Fibroblast of the aortic adventitia (primary cell): ENCODE data around the gene HMGB1. TPM values are rescaled to one million over a fixed set of nuclear protein-coding genes. Genes with fewer than 3 reads are reported as not detected.
"Not testable (repeated sequence)": the region's sequence is repeated elsewhere in the genome, so short reads cannot be mapped to it uniquely, and the experiment has no call there.

ENCODE experiments used
- DNase-seq: peaks from one replicate; pipeline ENCODE4 v3.0.0-alpha.2; 2010; ENCODE audit warnings: low read depth
- H3K4me3 ChIP-seq: 2 replicates; pipeline ENCODE4 v1.5.1; 2011; ENCODE audit warnings: low read depth, mild to moderate bottlenecking, control low read depth, low read length, moderate library complexity
- total RNA-seq: library from RNA; depleted of rRNA; stranded (reverse); fragments of >200 nt; gene quantifications from 2 replicates; pipeline ENCODE4 v1.2.3, GENCODE V29; 2012; ENCODE audit warnings: low replicate concordance
- TF ChIP-seq, protein P1 (sequence below): IDR thresholded peaks from 2 replicates; pipeline ENCODE4 v1.5.1; 2011; ENCODE audit warnings: mild to moderate bottlenecking, low read length, control low read depth, inconsistent platforms; ENCODE audit not compliant: insufficient read depth

HMGB1 gene
- total RNA-seq, 1 donor: 319 TPM

DNA sequence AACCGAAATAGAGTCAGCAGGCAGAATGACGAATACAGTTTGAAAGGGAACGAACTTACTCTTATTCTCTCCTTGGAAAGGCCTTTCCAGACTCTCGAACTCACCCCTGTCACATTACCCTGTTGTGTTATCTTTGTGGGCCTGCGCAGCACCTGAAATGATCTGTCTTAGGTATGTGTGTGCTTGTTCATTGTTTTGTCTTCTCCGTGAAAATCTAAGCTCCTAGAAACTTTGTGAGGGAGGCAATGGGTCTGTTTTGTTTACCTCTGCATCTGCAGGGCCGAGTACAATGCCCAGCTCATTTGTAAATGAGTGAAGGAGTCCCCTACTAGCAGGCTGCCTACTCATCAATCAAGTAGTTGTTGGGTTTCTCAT lies 19.6 kb downstream of the HMGB1 start:
- no peak for DNase-seq
- peak overlapping the region; percentile 42 for H3K4me3 ChIP-seq
- TF ChIP-seq, protein P1, sequence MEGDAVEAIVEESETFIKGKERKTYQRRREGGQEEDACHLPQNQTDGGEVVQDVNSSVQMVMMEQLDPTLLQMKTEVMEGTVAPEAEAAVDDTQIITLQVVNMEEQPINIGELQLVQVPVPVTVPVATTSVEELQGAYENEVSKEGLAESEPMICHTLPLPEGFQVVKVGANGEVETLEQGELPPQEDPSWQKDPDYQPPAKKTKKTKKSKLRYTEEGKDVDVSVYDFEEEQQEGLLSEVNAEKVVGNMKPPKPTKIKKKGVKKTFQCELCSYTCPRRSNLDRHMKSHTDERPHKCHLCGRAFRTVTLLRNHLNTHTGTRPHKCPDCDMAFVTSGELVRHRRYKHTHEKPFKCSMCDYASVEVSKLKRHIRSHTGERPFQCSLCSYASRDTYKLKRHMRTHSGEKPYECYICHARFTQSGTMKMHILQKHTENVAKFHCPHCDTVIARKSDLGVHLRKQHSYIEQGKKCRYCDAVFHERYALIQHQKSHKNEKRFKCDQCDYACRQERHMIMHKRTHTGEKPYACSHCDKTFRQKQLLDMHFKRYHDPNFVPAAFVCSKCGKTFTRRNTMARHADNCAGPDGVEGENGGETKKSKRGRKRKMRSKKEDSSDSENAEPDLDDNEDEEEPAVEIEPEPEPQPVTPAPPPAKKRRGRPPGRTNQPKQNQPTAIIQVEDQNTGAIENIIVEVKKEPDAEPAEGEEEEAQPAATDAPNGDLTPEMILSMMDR: no peak

DNA sequence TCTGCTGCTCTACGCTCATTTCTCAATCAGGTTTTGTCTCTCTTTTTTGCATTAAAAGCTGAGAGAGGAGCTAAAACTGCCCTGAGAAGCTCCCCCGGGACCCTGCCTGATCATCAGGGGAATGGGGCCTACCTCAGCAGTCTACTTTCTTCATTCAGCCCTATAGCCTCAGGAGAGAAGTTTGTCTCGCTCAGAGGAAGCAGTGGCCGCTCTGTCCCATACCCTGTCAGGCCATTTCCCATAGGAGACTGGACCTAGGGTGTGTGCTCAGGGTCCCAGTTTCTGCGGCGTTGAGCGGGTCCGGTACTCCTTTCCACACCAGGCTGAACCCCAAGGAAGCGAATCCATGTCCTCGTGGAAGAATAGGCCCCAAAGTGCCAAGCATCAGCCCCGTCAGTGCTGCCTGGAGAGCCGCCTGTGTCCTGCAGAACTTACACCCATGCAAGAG lies 21.8 kb downstream of the HMGB1 start:
- TF ChIP-seq, protein P1: no peak
- no peak overlapping the region for H3K4me3 ChIP-seq
- no peak for DNase-seq

DNA sequence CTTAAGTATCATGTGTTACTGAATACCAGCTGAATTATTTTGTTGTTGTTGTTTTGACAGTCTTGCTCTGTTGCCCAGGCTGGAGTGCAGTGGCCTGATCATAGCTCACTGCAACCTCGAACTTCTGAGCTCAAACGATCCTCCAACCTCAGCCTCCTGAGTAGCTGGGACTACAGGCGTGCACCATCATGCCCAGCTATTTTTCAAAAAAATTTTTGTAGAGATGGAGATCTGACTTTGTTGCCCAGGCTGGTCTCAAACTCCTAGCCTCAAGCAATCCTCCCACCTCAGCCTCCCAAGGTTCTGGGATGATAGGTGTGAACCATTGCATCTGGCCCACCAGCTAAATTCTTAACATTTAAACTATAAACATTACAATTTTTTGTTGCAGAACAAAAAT lies 22.2 kb downstream of the HMGB1 start:
- not testable (repeated sequence) for H3K4me3 ChIP-seq, DNase-seq

DNA sequence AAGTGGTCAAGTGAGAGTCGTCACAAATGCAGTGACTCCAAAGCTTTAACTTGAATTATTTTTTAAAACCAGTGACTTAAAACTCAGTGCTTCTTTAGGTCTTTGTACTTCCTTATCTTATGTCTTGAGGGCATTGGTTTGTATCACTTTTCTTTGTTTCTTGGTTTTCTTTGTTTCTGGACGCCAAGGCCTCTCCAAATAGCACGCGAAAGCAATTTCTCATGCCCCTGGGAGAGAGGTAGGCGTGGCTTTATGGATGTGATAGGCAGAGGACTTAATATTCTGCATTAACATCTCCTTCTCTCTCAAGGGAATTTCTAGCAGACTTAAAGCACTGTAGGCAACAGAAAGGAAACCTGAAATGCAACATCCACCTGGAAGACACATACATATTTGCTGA lies 22.8 kb downstream of the HMGB1 start:
- no peak overlapping the region for H3K4me3 ChIP-seq
- DNase-seq: no peak

DNA sequence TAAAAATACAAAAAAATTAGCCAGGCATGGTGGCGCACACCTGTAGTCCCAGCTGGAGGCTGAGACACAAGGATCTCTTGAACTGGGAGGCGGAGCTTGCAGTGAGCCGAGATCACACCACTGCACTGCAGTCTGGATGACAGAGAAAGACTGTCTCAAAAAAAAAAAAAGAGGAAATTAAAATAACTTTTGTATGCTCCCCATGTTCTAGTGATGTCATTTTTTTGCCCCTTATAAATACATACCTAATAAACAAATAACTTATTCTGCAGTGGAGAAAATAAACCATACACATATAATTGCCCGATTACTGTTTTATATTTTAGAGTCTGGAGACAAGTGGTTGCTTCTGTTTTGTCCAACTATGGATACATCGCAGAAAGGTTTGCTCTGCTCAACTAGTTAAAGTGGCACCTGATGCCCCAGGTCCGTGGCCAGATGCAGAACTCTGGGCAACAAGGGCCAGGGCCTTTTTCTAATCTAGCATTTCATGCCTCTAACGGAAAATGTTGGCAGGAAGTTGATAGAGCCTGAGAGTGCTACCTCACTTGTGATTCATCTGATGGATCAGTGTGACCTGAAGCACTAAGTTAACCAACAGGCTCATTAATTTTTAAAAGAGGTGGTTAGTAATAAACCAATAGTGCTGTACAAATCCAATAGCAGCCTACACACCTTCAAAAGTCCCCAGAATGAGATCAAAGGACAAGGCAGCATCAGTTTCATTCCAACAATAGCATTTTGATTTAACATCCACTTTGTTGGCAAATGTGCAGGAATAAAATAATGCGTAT lies 24.6 kb downstream of the HMGB1 start:
- H3K4me3 ChIP-seq: no peak overlapping the region
- no peak for DNase-seq
- TF ChIP-seq, protein P1: no peak

More for the DNA sequence above, 22.8 kb downstream of the HMGB1 start:
- TF ChIP-seq, protein P1: no peak

- H3K4me3 ChIP-seq: no peak overlapping the region
- TF ChIP-seq, protein P1: no peak
- no peak for DNase-seq
Observed at GRCh38 chr13:30438286-30438685, 27.4 kb downstream of the HMGB1 start.

GRCh38 chr13:30437177-30437576 lies 28.6 kb downstream of the HMGB1 start:
- TF ChIP-seq, protein P1: no peak
- DNase-seq: no peak
- no peak overlapping the region for H3K4me3 ChIP-seq
